Neural cell (in vitro differentiated cells): ENCODE data around the gene POLN. TPM values are rescaled to one million over a fixed set of nuclear protein-coding genes. Genes with fewer than 3 reads are reported as not detected.

ENCODE experiments used
- H2AFZ ChIP-seq: fragments of 200-600, 300-800 bp; sonication (generic), shearing (Covaris generic); 2 replicates; pipeline ENCODE4 v1.6.0; 2014; ENCODE audit warnings: low read depth, mild to moderate bottlenecking, antibody characterized with exemption, low read length, moderate library complexity
- H3F3A ChIP-seq: fragments of 200-600 bp; shearing (Covaris generic); 2 replicates; pipeline ENCODE4 v1.6.1; 2016; ENCODE audit warnings: mild to moderate bottlenecking, moderate library complexity, mixed read lengths, antibody characterized with exemption, low read length; ENCODE audit not compliant: insufficient read depth, poor library complexity, severe bottlenecking
- H3K27ac ChIP-seq: fragments of 200-600, 300-800 bp; sonication (generic), shearing (Covaris generic); 2 replicates; pipeline ENCODE4 v1.5.1; 2014; ENCODE audit warnings: mild to moderate bottlenecking, low read length, moderate library complexity
- H3K27me3 ChIP-seq: fragments of 300-800, 200-600 bp; sonication (generic), shearing (Covaris generic); 2 replicates; pipeline ENCODE4 v1.6.0; 2014; ENCODE audit warnings: mild to moderate bottlenecking, low read depth, low read length, moderate library complexity; ENCODE audit not compliant: insufficient read depth
- H3K36me3 ChIP-seq: fragments of 300-800, 200-600 bp; sonication (generic), shearing (Covaris generic); 2 replicates; pipeline ENCODE4 v1.5.1; 2014; ENCODE audit warnings: mild to moderate bottlenecking, antibody characterized with exemption, low read length, moderate library complexity; ENCODE audit not compliant: insufficient read depth
- H3K4me2 ChIP-seq: fragments of 300-800, 200-600 bp; sonication (generic), shearing (Covaris generic); 2 replicates; pipeline ENCODE4 v1.6.0; 2014; ENCODE audit warnings: mild to moderate bottlenecking, low read length
- H3K4me3 ChIP-seq: fragments of 300-800, 200-600 bp; sonication (generic), shearing (Covaris generic); 2 replicates; pipeline ENCODE4 v1.5.1; 2014; ENCODE audit warnings: mild to moderate bottlenecking, low read length, moderate library complexity
- H3K79me2 ChIP-seq: fragments of 200-600 bp; shearing (Covaris generic); replicated peaks from 2 replicates; pipeline ENCODE4 v1.6.0; 2014; ENCODE audit warnings: mild to moderate bottlenecking, low read length, moderate library complexity; ENCODE audit not compliant: insufficient read depth
- H3K9ac ChIP-seq: fragments of 300-800, 200-600 bp; sonication (generic), shearing (Covaris generic); 2 replicates; pipeline ENCODE4 v1.6.1; 2016; ENCODE audit warnings: mild to moderate bottlenecking, low read length, mixed read lengths
- H3K9me2 ChIP-seq: fragments of 200-600 bp; shearing (Covaris generic); 2 replicates; pipeline ENCODE4 v1.6.1; 2016; ENCODE audit warnings: mild to moderate bottlenecking, low read length, mixed read lengths; ENCODE audit not compliant: insufficient read depth
- H3K9me3 ChIP-seq: fragments of 200-600, 300-800 bp; sonication (generic), shearing (Covaris generic); 2 replicates; pipeline ENCODE4 v1.6.1; 2016; ENCODE audit warnings: mild to moderate bottlenecking, mixed run types, low read length, moderate library complexity, mixed read lengths
- H4K20me1 ChIP-seq: fragments of 200-600 bp; shearing (Covaris generic); 2 replicates; pipeline ENCODE4 v1.6.1; 2016; ENCODE audit warnings: mild to moderate bottlenecking, mixed run types; ENCODE audit not compliant: insufficient read depth
- EP300 ChIP-seq: fragments of 450-650 bp; conservative IDR thresholded peaks from 2 replicates; pipeline ENCODE4 v1.6.1; 2014; ENCODE audit warnings: antibody characterized with exemption, mild to moderate bottlenecking, moderate library complexity; ENCODE audit not compliant: poor library complexity, severe bottlenecking
- EZH2 ChIP-seq: fragments of 200-600, 300-800 bp; shearing (Covaris generic), sonication (generic); IDR thresholded peaks from 2 replicates; pipeline ENCODE4 v1.6.1; 2014; ENCODE audit warnings: antibody characterized with exemption, low read length, borderline replicate concordance, mild to moderate bottlenecking; ENCODE audit not compliant: insufficient read depth, poor library complexity, severe bottlenecking
- MXI1 ChIP-seq: fragments of 450-650 bp; conservative IDR thresholded peaks from 2 replicates; pipeline ENCODE4 v1.6.1; 2014; ENCODE audit warnings: antibody characterized with exemption, mild to moderate bottlenecking; ENCODE audit not compliant: poor library complexity, severe bottlenecking
- POLR2AphosphoS5 ChIP-seq: IDR thresholded peaks from 2 replicates; pipeline ENCODE4 v1.6.1; 2012
- RAD21 ChIP-seq: fragments of 450-650 bp; conservative IDR thresholded peaks from 2 replicates; pipeline ENCODE4 v1.6.1; 2014; ENCODE audit warnings: antibody characterized with exemption, mild to moderate bottlenecking, moderate library complexity
- SMC3 ChIP-seq: fragments of 450-650 bp; conservative IDR thresholded peaks from 2 replicates; pipeline ENCODE4 v1.6.1; 2014; ENCODE audit warnings: antibody characterized with exemption, mild to moderate bottlenecking, moderate library complexity; ENCODE audit not compliant: poor library complexity
- TAF1 ChIP-seq: IDR thresholded peaks from 2 replicates; pipeline ENCODE4 v1.6.1; 2012; ENCODE audit warnings: low read depth
- polyA plus RNA-seq: library from polyadenylated mRNA; depleted of rRNA; stranded (reverse); fragments of >200 nt; gene quantifications from 2 replicates; pipeline ENCODE4 v1.2.3, GENCODE V29; 2014
- TF ChIP-seq, protein P1 (sequence below): fragments of 450-650 bp; IDR thresholded peaks from 2 replicates; pipeline ENCODE4 v1.5.1; 2014; ENCODE audit warnings: antibody characterized with exemption, mild to moderate bottlenecking, moderate library complexity; ENCODE audit not compliant: poor library complexity, severe bottlenecking
- TF ChIP-seq, protein P2 (sequence below): IDR thresholded peaks from 2 replicates; pipeline ENCODE4 v1.6.1; 2012; ENCODE audit warnings: borderline replicate concordance

POLN gene
- polyA plus RNA-seq, 1 donor from 2014 or later, result 1.1 TPM

DNA sequence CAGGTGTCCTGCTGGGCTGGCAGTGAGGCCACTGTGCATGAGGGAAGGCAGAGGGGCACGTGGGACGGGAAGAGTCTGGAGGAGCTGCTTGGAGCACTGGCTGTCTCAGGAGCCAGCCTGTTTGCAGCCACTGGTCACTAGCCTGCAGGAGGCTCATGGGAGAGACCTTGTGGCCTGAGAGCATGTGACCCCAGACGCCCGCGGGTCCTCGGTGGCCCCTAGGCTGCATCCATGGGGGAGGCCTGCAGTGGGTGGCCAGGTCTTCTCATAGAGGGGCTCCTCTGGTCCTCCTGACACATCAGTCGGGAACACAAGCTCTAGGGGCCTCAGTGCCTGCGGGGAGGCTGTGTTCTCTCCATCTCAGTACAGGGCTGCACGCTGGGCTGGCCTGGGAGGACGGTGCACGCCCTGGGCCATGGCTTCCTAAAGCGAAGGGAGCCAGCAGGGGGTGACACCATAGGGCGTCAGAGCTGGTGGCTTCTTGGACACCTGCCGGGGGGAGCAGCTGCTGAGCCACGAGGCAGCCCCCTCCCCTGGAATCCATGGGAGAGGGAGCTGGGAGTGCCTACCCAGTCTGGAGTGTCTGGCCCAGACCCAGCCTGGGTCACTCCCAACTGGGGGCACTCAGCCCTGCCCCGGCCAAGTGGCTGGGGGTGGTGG lies 170.5 kb downstream of the POLN start:
- TF ChIP-seq TAF1, result no peak
- TF ChIP-seq, protein P1, sequence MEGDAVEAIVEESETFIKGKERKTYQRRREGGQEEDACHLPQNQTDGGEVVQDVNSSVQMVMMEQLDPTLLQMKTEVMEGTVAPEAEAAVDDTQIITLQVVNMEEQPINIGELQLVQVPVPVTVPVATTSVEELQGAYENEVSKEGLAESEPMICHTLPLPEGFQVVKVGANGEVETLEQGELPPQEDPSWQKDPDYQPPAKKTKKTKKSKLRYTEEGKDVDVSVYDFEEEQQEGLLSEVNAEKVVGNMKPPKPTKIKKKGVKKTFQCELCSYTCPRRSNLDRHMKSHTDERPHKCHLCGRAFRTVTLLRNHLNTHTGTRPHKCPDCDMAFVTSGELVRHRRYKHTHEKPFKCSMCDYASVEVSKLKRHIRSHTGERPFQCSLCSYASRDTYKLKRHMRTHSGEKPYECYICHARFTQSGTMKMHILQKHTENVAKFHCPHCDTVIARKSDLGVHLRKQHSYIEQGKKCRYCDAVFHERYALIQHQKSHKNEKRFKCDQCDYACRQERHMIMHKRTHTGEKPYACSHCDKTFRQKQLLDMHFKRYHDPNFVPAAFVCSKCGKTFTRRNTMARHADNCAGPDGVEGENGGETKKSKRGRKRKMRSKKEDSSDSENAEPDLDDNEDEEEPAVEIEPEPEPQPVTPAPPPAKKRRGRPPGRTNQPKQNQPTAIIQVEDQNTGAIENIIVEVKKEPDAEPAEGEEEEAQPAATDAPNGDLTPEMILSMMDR, result no peak
- TF ChIP-seq SMC3, result no peak
- no peak for TF ChIP-seq EP300
- TF ChIP-seq MXI1, result no peak
- TF ChIP-seq, protein P2, sequence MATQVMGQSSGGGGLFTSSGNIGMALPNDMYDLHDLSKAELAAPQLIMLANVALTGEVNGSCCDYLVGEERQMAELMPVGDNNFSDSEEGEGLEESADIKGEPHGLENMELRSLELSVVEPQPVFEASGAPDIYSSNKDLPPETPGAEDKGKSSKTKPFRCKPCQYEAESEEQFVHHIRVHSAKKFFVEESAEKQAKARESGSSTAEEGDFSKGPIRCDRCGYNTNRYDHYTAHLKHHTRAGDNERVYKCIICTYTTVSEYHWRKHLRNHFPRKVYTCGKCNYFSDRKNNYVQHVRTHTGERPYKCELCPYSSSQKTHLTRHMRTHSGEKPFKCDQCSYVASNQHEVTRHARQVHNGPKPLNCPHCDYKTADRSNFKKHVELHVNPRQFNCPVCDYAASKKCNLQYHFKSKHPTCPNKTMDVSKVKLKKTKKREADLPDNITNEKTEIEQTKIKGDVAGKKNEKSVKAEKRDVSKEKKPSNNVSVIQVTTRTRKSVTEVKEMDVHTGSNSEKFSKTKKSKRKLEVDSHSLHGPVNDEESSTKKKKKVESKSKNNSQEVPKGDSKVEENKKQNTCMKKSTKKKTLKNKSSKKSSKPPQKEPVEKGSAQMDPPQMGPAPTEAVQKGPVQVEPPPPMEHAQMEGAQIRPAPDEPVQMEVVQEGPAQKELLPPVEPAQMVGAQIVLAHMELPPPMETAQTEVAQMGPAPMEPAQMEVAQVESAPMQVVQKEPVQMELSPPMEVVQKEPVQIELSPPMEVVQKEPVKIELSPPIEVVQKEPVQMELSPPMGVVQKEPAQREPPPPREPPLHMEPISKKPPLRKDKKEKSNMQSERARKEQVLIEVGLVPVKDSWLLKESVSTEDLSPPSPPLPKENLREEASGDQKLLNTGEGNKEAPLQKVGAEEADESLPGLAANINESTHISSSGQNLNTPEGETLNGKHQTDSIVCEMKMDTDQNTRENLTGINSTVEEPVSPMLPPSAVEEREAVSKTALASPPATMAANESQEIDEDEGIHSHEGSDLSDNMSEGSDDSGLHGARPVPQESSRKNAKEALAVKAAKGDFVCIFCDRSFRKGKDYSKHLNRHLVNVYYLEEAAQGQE, result no peak
- TF ChIP-seq POLR2AphosphoS5, result no peak
- TF ChIP-seq RAD21, result no peak
- no peak for TF ChIP-seq EZH2
- Histone ChIP-seq H2AFZ (no peak overlapping the region), H3K4me2 (no peak overlapping the region), H3K4me3 (no peak overlapping the region), H3K27ac (no peak overlapping the region), H3K9ac (no peak overlapping the region), H4K20me1 (no peaks in the 10 kb centered on the region), H3K9me2 (no peaks in the 10 kb centered on the region), H3F3A (no peaks in the 10 kb centered on the region), H3K9me3 (no peaks in the 10 kb centered on the region), H3K27me3 (no peaks in the 10 kb centered on the region), H3K36me3 (no peaks in the 10 kb centered on the region), H3K79me2 (no peaks in the 10 kb centered on the region)

DNA sequence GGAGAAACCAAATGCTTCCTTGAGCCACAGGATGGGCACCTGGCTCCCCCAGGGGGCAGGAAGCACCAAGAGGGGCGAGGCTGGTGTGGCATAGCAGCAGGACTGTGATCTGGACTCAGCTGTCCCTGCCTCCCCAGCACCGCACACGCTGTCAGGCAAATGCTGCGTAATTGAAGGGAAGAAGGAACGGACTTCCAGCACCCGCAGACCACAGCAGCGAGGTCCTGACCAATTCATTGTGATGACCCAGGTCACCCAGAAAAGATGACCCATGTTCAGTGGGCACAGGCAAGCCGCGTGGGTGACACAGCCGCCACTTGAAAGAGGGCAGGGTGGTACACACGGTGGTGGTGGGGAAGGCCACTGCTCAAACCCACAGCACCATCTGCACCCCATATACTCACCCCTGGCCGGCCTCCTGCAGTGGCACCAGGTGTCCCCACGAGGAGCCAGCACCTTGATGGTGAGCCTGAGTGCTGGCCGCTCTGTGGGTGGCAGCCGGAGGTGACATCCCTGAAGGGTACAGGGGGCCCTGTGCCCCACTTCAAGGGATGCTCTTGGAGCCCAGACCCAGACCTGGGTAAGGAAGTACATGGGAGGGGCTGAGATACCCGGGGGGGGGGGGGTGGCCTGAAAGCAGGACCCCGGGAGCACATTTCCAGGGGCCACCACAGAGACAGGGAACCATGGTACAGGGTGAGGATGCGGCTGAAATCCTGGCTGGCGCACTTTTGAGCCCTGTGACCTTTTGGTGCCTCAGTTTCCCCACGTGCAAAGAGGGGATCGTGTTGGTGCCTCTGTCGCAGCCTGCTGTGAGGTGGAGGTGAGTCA lies 171.3 kb downstream of the POLN start:
- no peaks in the 10 kb centered on the region for H3K36me3 ChIP-seq
- no peaks in the 10 kb centered on the region for H3K9me3 ChIP-seq
- H3K9ac ChIP-seq, result no peak overlapping the region
- H3K79me2 ChIP-seq, result no peaks in the 10 kb centered on the region
- no peaks in the 10 kb centered on the region for H3F3A ChIP-seq
- H3K4me2 ChIP-seq, result no peak overlapping the region
- H2AFZ ChIP-seq, result no peak overlapping the region
- H3K4me3 ChIP-seq, result no peak overlapping the region
- no peaks in the 10 kb centered on the region for H3K9me2 ChIP-seq
- no peaks in the 10 kb centered on the region for H4K20me1 ChIP-seq
- no peaks in the 10 kb centered on the region for H3K27me3 ChIP-seq
- H3K27ac ChIP-seq, result no peak overlapping the region
- TF ChIP-seq, protein P2, result no peak
- TF ChIP-seq EZH2 (no peak), RAD21 (no peak), TAF1 (no peak), POLR2AphosphoS5 (no peak), EP300 (no peak), SMC3 (no peak), MXI1 (no peak)
- TF ChIP-seq, protein P1, result no peak
